NT2/D1 (cell line): ENCODE measurements around the gene OR2H2.

Source experiments
- SUZ12 ChIP-seq: IDR thresholded peaks from 2 replicates; pipeline ENCODE4 v1.6.1; 2011; ENCODE audit not compliant: insufficient read length, insufficient read depth; ENCODE audit errors: extremely low read depth
- YY1 ChIP-seq: IDR thresholded peaks from 2 replicates; pipeline ENCODE4 v1.6.1; 2011; ENCODE audit not compliant: insufficient read length, insufficient read depth
- ZNF274 ChIP-seq: IDR thresholded peaks from 2 replicates; pipeline ENCODE4 v1.6.1; 2011; ENCODE audit warnings: mild to moderate bottlenecking, low read depth, low read length

DNA sequence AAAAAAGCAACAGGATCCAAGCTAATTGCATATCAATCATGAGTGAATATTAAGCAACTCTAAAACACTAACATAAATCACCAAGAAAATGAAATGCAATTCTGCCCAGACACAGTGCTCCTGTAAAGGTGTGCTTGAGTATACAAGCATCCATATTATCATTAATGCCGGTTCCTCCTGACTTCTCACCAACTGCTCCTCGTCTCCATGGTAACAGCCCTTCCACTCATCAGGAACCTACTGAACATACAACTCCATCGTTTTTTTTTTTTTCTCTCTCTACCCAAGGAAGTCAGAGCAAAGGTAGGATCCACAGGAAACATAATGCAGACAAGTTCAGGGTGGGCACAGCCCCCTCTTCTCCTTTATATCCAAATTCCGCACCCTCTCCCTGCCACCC, 35.7 kb downstream of the OR2H2 start:
- TF ChIP-seq SUZ12: no peak
- no peak for TF ChIP-seq YY1
- TF ChIP-seq ZNF274: no peak
